GM18519 (cell line): ENCODE data around the gene REPS2.

Experiments
- ATAC-seq: cut with Tn5 transposase; IDR thresholded peaks from one replicate; pipeline ENCODE4 v1.9.1; 2021; ENCODE audit warnings: mild to moderate bottlenecking, moderate library complexity; ENCODE audit not compliant: unreplicated experiment, low FRiP score

The REPS2 gene

GRCh38 chrX:17075004-17075403 lies 128.5 kb downstream of the REPS2 start:
- ATAC-seq: no peak

DNA sequence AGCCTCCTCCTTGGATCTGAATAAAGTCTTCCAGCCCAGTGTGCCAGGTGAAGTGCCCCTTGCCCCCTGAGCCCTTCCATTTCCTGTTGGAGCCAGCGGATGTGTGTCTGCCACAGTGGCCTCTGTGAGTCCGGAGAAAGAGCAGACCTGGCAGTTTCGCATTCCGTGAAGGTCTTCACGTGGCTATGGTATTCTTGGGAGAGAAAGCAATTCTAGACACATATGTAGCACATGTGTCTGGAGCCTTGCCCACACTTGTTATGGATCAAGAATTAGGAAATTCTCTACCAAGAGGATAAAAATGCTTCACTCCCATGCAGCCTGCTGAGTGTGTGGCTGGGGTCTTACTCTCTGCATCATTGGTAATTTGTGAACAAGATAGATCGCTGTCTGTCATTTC lies 130.9 kb downstream of the REPS2 start:
- no peak for ATAC-seq

DNA sequence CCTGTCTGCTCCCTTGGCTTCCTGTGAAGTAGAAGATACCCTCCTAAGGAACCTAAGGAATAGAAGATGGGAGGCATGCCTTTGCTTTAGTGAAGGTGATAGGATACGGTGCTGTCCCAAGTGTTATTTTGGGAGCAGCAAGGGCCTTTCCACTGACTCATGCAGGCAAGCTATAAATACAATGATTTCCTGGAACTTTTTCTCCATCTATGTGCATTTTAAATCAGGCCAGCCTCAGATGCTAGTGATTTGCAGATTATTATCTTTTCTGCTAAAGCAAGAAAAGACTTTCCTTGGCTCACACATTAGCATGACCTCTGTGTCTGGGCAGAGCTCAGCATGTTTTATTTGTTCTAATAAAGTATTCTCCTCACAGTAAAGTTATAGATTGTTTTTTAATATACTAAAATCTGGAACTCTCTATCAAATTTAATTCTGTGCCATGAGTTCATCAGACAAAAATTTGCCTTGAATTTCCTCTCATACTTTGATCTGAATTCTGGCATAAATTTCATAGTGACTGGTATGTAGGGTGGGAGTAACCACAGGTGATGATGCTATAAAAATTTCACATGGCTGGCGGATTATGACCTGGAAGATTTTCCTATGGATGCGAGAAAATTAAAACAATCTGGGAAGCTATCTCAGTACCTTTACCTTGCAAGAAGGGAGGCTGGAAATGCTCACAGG lies 131.7 kb downstream of the REPS2 start:
- ATAC-seq: no peak

DNA sequence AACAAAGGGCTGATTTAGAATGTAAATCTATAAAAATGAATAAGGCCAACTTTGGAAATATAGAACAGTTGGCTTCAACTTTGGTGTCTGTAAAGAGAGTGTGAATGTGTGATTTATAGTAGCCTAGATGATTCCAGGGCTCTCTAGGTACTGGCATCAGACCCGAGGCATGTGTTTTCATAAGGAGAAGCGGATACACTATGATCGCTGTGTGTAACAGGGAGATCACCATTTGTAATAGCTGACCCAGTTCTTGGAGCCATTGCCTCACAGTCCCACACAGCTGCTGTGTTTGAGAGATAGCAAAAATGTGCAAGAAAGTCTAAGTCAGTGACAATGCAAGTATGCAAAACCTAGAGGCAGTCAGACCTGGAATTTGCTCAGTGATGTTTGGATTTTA lies 135.1 kb downstream of the REPS2 start:
- ATAC-seq: no peak

DNA sequence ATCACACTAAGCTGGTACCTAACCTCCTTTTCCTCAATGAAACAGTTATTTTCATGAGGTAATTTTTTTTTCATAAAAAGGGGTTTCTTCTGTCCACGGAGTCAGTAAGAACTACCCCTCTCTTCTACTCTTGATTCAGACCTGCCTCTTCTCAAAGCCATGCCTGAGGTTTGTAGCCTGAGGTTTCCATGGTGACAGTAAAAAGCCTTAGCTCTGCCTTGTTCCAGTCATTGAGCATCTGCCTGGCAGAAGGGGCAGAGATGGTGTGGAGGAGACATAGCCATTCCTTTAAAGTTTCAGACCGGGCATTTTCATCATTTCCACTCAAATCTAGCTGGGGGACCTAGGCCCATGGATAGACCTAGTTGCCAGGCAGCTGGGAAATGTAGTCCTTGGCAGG lies 135.5 kb downstream of the REPS2 start:
- no peak for ATAC-seq

GRCh38 chrX:17082831-17083230 lies 136.4 kb downstream of the REPS2 start:
- ATAC-seq: no peak

GRCh38 chrX:17086317-17086716 lies 139.9 kb downstream of the REPS2 start:
- no peak for ATAC-seq

- no peak for ATAC-seq
These were observed 148.7 kb downstream of the REPS2 start for GRCh38 chrX:17095161-17095560.

- ATAC-seq: no peak
These were observed 152.2 kb downstream of the REPS2 start for GRCh38 chrX:17098516-17099247.

- no peak for ATAC-seq
These were observed 158.0 kb downstream of the REPS2 start for GRCh38 chrX:17104433-17104832.

GRCh38 chrX:17120816-17121215 lies 174.4 kb downstream of the REPS2 start:
- ATAC-seq: no peak

DNA sequence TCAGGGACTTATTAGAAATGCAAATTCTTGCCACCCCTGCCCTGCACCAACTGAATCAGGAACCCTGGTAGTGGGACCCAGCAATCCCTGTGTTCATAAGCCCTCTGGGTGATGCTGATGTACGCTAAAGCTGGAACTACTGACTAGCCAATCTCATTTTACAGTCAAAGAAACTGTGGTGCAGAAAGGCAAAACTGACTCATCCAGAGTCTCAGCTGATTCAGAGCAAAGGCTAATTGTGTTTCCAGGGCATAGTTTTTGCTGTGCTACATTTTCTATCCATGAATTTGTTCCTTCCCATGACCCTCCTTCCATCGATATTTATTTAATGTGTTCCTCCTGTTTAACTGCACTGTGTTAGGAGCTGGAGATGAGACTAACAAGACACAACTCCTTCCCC lies 207.5 kb downstream of the REPS2 start:
- ATAC-seq: no peak

DNA sequence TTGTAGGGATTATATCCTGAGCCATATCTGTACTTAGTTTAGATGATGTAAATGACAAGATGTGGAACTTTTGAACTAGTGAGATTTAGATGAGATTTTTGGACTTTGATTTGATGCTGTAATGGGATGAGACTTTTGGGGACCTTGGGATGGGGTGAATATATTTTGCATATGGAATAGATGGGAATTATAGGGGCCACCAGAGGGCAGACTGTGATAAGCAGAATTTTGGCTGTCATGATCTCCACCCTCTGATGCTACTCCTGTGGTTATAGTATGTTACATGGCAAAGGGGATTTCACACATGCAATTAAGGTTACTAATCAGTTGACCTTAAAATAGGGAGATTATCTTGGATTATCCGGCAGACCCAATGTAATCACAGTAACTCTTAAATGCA lies 214.5 kb downstream of the REPS2 start:
- no peak for ATAC-seq

DNA sequence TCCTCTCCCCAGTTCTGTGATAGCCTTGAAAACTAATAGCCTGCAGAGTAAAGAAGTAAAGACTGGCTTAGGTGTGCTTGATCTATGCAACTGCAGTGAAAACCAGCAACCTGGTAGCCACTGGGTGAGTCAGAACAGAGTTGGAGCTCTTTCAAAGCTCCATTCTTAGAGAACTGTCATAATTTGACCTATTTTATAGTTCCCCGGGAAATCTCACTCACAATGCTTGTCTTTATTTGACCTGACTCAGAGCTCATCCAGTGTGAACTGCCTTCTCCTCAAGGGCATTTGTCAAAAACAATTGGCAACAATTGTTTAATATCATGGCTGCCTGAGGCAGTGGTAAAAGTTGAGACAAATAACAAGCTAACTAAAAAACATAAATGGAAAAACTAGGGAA lies 215.5 kb downstream of the REPS2 start:
- ATAC-seq: no peak

- no peak for ATAC-seq
These were observed 217.6 kb downstream of the REPS2 start for GRCh38 chrX:17164079-17164478.

- ATAC-seq: no peak
These were observed 218.5 kb downstream of the REPS2 start for GRCh38 chrX:17164941-17165340.

GRCh38 chrX:17167915-17168314 lies 221.5 kb downstream of the REPS2 start:
- no peak for ATAC-seq

DNA sequence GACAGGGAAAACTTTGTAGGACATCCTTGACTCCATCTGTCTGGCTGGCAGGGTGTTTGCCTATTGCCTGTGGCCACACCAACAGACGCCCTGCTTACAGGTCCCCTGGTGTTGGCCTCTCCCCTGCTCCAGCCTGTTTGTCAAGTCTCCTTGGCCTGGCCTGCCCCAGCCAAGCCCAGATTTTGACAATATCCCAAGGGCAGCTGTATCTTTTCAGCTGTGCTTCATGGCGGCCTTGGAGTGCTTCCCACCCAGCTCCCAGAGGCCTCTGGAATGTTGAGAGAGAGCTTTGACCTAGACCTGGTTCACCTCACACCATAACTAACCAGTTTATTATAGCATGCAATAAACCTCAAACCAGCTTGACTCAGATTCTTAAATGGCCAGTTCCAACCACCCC lies 224.5 kb downstream of the REPS2 start:
- no peak for ATAC-seq

DNA sequence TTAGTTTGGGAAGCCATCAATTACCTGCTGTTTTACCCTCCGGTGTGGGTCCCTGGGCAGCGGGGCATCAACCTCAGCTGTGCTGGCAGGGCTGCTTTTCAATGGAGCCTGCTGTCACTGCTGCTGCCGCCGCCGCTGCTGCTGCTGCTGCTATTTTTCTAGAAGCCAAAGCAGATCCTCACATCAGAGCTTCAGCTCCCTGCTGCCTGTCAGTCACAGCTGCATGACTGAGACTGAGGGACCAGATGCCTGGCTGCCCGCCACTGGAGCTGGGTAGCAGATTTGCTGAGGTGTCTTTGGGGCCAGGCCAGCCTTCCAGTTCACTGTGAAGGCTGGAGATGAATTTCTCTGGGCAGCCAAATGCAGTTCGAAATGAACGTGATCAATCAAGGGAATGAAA lies 228.2 kb downstream of the REPS2 start:
- ATAC-seq: no peak

DNA sequence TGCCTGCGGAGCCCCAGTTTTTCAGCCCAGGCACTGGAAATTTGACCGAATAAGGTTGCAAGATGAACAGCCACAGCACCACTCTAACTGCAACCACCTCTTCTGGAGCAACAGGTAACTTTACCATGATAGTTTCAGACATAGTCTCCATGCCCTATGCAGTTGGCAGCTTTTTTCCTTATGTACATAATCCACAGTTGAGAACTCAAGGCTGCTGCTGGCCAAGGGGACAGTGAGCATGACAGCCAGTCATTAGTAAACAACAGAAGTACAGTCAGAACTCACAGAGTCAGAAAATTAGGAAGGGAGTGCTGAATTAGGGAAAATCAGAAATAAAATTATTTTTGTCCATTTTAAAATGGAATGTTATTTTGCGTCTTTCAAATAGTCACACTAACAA lies 235.9 kb downstream of the REPS2 start:
- no peak for ATAC-seq

DNA sequence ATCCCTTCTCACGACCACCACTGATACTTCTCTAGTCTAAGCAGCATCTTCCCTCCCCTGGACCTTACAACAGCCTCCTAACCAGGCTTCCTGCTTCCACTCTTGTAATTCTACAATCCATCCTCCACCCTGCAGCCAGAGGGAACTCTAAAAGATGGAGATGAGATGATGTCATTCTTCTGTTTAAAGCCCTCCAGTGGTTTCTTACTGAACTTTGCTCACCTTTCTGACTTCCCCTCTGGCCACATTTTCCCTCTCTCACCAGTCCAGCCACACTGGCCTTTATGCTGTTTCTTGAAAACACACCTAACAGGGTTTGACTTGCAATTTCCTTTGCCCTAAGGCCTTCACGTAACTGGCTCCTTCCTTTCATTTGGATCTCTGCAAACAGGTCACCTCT lies 237.1 kb downstream of the REPS2 start:
- no peak for ATAC-seq

DNA sequence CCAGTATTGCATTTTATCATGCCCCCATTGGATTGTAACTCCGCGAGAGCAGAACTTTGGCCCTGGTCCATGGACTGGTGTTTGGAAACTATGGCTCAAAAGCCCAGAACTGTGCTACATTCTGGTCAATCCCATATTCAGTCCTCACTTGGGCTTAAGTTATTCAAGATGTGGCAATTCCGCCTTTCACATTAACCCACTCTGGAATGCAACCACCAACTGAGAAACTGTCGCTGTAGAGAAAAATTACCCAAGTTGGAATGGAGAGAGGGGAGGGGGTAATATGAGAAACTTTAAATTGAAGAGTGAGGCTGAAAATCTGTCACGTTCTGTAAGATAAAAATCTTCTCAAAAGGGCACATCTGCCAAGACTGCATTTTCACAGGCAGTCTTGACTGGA lies 239.0 kb downstream of the REPS2 start:
- ATAC-seq: no peak
